ENCODE data around the gene SMPDL3B. TPM values are rescaled to one million over a fixed set of nuclear protein-coding genes. Genes with fewer than 3 reads are reported as not detected.

SMPDL3B gene
- total RNA-seq, 1 experiment from 2014 or later: 51.3 TPM

DNA sequence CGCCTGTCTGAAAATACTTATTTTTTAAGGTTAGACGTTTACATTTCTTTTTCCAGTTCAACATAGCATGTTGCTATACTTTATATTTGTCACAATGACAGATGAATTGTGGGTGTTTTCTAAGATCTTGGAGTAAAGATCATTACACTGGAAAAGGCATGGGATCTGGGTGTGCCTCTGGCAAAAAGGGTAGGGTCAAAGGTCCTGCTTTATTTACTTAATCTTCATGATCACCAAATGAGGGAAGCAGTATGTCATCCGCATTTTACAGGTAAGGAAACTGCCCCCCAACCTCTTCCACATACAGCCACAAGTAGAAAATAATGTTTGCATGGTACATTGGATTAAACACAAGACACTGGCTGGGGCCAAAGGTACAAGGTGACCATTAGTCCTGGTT is 12.5 kb upstream of the SMPDL3B start:
- H3K27me3 Mint-ChIP-seq (ENCODE audit: low read depth): peaks cover 14% of the 10 kb centered on the region
- WGBS (ENCODE audit: extremely low coverage, insufficient read length, low lambda C conversion rate): no CpG with 5 or more reads among the region's 3 CpGs
- no peaks in the 10 kb centered on the region for H3K23me2 ChIP-seq (ENCODE audit: insufficient read length, low read depth, low read length, poor library complexity, severe bottlenecking)

More for the DNA sequence above, 12.5 kb upstream of the SMPDL3B start:
- Histone ChIP-seq H3K79me2 (ENCODE audit: insufficient read depth, low read length) (no peaks in the 10 kb centered on the region), H4K8ac (replicated peaks; ENCODE audit: insufficient read length, low read depth, low read length) (no peak overlapping the region), H3K9ac (ENCODE audit: extremely low read depth, insufficient read length, low read length) (no peak overlapping the region), H4K91ac (ENCODE audit: insufficient read length, low read depth, low read length) (no peak overlapping the region), H3K56ac (ENCODE audit: insufficient read length, low read depth, low read length) (no peak overlapping the region), H2BK120ac (ENCODE audit: low read depth, low read length, poor library complexity, severe bottlenecking) (no peak overlapping the region), H3K4me1 (ENCODE audit: insufficient read depth, low read length) (no peaks in the 10 kb centered on the region), H3T11ph (ENCODE audit: low read length) (no peak overlapping the region), H4K5ac (ENCODE audit: insufficient read length, low read depth, low read length) (no peak overlapping the region), H3K23ac (ENCODE audit: insufficient read length, low read depth, low read length) (no peak overlapping the region), H3K4ac (ENCODE audit: low read depth, low read length) (no peak overlapping the region), H2AK5ac (ENCODE audit: insufficient read length, low read length) (no peak overlapping the region), H2BK5ac (ENCODE audit: insufficient read length, low read length) (no peak overlapping the region), H2AFZ (ENCODE audit: low read length) (no peak overlapping the region), H2BK15ac (ENCODE audit: low read depth, low read length) (no peak overlapping the region), H2BK20ac (ENCODE audit: low read depth, low read length, poor library complexity, severe bottlenecking) (no peak overlapping the region), H4K20me1 (ENCODE audit: control insufficient read depth, insufficient read depth, insufficient read length) (no peaks in the 10 kb centered on the region), H3K27ac (ENCODE audit: insufficient read length, low read depth, low read length) (no peak overlapping the region), H3K4me2 (ENCODE audit: insufficient read depth, insufficient read length, low read length) (no peak overlapping the region), H3K27me3 (ENCODE audit: insufficient read depth, low read length) (no peaks in the 10 kb centered on the region), H2BK12ac (ENCODE audit: insufficient read length, low read depth, low read length) (no peak overlapping the region), H3K9me3 (ENCODE audit: control insufficient read depth, low read depth, low read length) (no peaks in the 10 kb centered on the region), H3K14ac (ENCODE audit: insufficient read depth, low read length) (no peak overlapping the region), H3K18ac (ENCODE audit: insufficient read length, low read depth, low read length) (no peak overlapping the region), H3K79me1 (ENCODE audit: insufficient read depth, low read depth, low read length, poor library complexity, severe bottlenecking) (no peaks in the 10 kb centered on the region)
- Mint-ChIP-seq H3K36me3 (ENCODE audit: insufficient read depth in 1 of 3, low read depth in 3 of 3) (no peaks in the 10 kb centered on the region), H3K4me3 (no peak overlapping the region), H3K9me3 (no peaks in the 10 kb centered on the region), H3K27ac (no peak overlapping the region), H3K4me1 (0 out of 4 replicates have a peak, but pooled peaks cover 0 to 2% of the 10 kb centered on the region in 2 experiments)
- TF ChIP-seq, protein P1, sequence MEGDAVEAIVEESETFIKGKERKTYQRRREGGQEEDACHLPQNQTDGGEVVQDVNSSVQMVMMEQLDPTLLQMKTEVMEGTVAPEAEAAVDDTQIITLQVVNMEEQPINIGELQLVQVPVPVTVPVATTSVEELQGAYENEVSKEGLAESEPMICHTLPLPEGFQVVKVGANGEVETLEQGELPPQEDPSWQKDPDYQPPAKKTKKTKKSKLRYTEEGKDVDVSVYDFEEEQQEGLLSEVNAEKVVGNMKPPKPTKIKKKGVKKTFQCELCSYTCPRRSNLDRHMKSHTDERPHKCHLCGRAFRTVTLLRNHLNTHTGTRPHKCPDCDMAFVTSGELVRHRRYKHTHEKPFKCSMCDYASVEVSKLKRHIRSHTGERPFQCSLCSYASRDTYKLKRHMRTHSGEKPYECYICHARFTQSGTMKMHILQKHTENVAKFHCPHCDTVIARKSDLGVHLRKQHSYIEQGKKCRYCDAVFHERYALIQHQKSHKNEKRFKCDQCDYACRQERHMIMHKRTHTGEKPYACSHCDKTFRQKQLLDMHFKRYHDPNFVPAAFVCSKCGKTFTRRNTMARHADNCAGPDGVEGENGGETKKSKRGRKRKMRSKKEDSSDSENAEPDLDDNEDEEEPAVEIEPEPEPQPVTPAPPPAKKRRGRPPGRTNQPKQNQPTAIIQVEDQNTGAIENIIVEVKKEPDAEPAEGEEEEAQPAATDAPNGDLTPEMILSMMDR (conservative IDR thresholded peaks at IDR 0.05): no peak
- no peak for DNase-seq
